SK-N-SH (cell line): ENCODE measurements around the gene VWA3A.

ENCODE experiments used
- CTCF ChIP-seq: fragments of 200-600 bp; sonication (generic); IDR thresholded peaks from 2 replicates; pipeline ENCODE4 v1.6.1; 2017; ENCODE audit warnings: antibody characterized with exemption, mild to moderate bottlenecking, moderate library complexity
- EP300 ChIP-seq, 2 experiments: IDR thresholded peaks; 2 replicates each; pipeline versions ENCODE4 v1.4.0 to v1.6.1; 2012; ENCODE audit warnings: borderline replicate concordance in 1 of 2, low read depth in 1 of 2, low read length in 1 of 2
- EZH2phosphoT487 ChIP-seq: fragments of 200-600 bp; sonication (generic); IDR thresholded peaks from 2 replicates; pipeline ENCODE4 v1.6.1; 2017; ENCODE audit warnings: low read depth, mixed run types, mild to moderate bottlenecking, antibody characterized with exemption, moderate library complexity, borderline replicate concordance
- FOXM1 ChIP-seq: IDR thresholded peaks from 2 replicates; pipeline ENCODE4 v1.4.0; 2012; ENCODE audit warnings: low read depth, mild to moderate bottlenecking
- GATA2 ChIP-seq: sonication (generic); formaldehyde crosslinking; IDR thresholded peaks from 2 replicates; pipeline ENCODE4 v1.5.0; 2020; ENCODE audit warnings: mild to moderate bottlenecking, missing genetic modification reagents
- MAX ChIP-seq: IDR thresholded peaks from 2 replicates; pipeline ENCODE4 v1.4.0; 2012; ENCODE audit warnings: low read depth
- MXI1 ChIP-seq: IDR thresholded peaks from 2 replicates; pipeline ENCODE4 v1.6.1; 2012; ENCODE audit warnings: mild to moderate bottlenecking, low read depth, low read length, improper control_type of control experiment
- NRF1 ChIP-seq: IDR thresholded peaks from 2 replicates; pipeline ENCODE4 v1.6.1; 2012; ENCODE audit warnings: low read depth, mild to moderate bottlenecking, low read length
- POLR2AphosphoS5 ChIP-seq: IDR thresholded peaks from 2 replicates; pipeline ENCODE4 v1.6.1; 2012; ENCODE audit warnings: low read depth, low read length
- RAD21 ChIP-seq: IDR thresholded peaks from 2 replicates; pipeline ENCODE4 v1.6.1; 2012; ENCODE audit warnings: mild to moderate bottlenecking, low read length
- TAF1 ChIP-seq: IDR thresholded peaks from 2 replicates; pipeline ENCODE4 v1.6.1; 2012; ENCODE audit warnings: low read depth, mild to moderate bottlenecking, low read length, moderate library complexity, borderline replicate concordance
- TEAD4 ChIP-seq: IDR thresholded peaks from 2 replicates; pipeline ENCODE4 v1.4.0; 2012; ENCODE audit warnings: mild to moderate bottlenecking, borderline replicate concordance; ENCODE audit not compliant: insufficient read depth
- USF2 ChIP-seq: fragments of 150-350 bp; IDR thresholded peaks from 2 replicates; pipeline ENCODE4 v1.6.1; 2017; ENCODE audit warnings: antibody characterized with exemption, low read length, low read depth, borderline replicate concordance
- ZBTB33 ChIP-seq: IDR thresholded peaks from 2 replicates; pipeline ENCODE4 v1.4.0; 2012; ENCODE audit warnings: low read depth, borderline replicate concordance

GRCh38 chr16:22181843-22182242 is 89.5 kb downstream of the VWA3A start:
- TF ChIP-seq CTCF, result no peak
- no peak for TF ChIP-seq ZBTB33
- no peak for TF ChIP-seq NRF1
- TF ChIP-seq TEAD4, result no peak
- no peak for TF ChIP-seq EP300 (IDR thresholded peaks at IDR 0.05; ENCODE audit: borderline replicate concordance in 1 of 2, low read depth in 1 of 2, low read length in 1 of 2)
- TF ChIP-seq EZH2phosphoT487, result no peak
- TF ChIP-seq USF2, result no peak
- no peak for TF ChIP-seq POLR2AphosphoS5
- no peak for TF ChIP-seq FOXM1
- no peak for TF ChIP-seq TAF1
- TF ChIP-seq MAX, result no peak
- no peak for TF ChIP-seq MXI1
- TF ChIP-seq RAD21, result no peak
- no peak for TF ChIP-seq GATA2 (CRISPR knock-in tag)
